Neural cell (in vitro differentiated cells): ENCODE data around the gene ORC2. TPM values are rescaled to one million over a fixed set of nuclear protein-coding genes. Genes with fewer than 3 reads are reported as not detected.

Experiments used
- H2AFZ ChIP-seq: fragments of 200-600, 300-800 bp; sonication (generic), shearing (Covaris generic); 2 replicates; pipeline ENCODE4 v1.6.0; 2014; ENCODE audit warnings: low read depth, mild to moderate bottlenecking, antibody characterized with exemption, low read length, moderate library complexity
- H3F3A ChIP-seq: fragments of 200-600 bp; shearing (Covaris generic); 2 replicates; pipeline ENCODE4 v1.6.1; 2016; ENCODE audit warnings: mild to moderate bottlenecking, moderate library complexity, mixed read lengths, antibody characterized with exemption, low read length; ENCODE audit not compliant: insufficient read depth, poor library complexity, severe bottlenecking
- H3K27ac ChIP-seq: fragments of 200-600, 300-800 bp; sonication (generic), shearing (Covaris generic); 2 replicates; pipeline ENCODE4 v1.5.1; 2014; ENCODE audit warnings: mild to moderate bottlenecking, low read length, moderate library complexity
- H3K27me3 ChIP-seq: fragments of 300-800, 200-600 bp; sonication (generic), shearing (Covaris generic); 2 replicates; pipeline ENCODE4 v1.6.0; 2014; ENCODE audit warnings: mild to moderate bottlenecking, low read depth, low read length, moderate library complexity; ENCODE audit not compliant: insufficient read depth
- H3K36me3 ChIP-seq: fragments of 300-800, 200-600 bp; sonication (generic), shearing (Covaris generic); 2 replicates; pipeline ENCODE4 v1.5.1; 2014; ENCODE audit warnings: mild to moderate bottlenecking, antibody characterized with exemption, low read length, moderate library complexity; ENCODE audit not compliant: insufficient read depth
- H3K4me2 ChIP-seq: fragments of 300-800, 200-600 bp; sonication (generic), shearing (Covaris generic); 2 replicates; pipeline ENCODE4 v1.6.0; 2014; ENCODE audit warnings: mild to moderate bottlenecking, low read length
- H3K4me3 ChIP-seq: fragments of 300-800, 200-600 bp; sonication (generic), shearing (Covaris generic); 2 replicates; pipeline ENCODE4 v1.5.1; 2014; ENCODE audit warnings: mild to moderate bottlenecking, low read length, moderate library complexity
- H3K79me2 ChIP-seq: fragments of 200-600 bp; shearing (Covaris generic); replicated peaks from 2 replicates; pipeline ENCODE4 v1.6.0; 2014; ENCODE audit warnings: mild to moderate bottlenecking, low read length, moderate library complexity; ENCODE audit not compliant: insufficient read depth
- H3K9ac ChIP-seq: fragments of 300-800, 200-600 bp; sonication (generic), shearing (Covaris generic); 2 replicates; pipeline ENCODE4 v1.6.1; 2016; ENCODE audit warnings: mild to moderate bottlenecking, low read length, mixed read lengths
- H3K9me2 ChIP-seq: fragments of 200-600 bp; shearing (Covaris generic); 2 replicates; pipeline ENCODE4 v1.6.1; 2016; ENCODE audit warnings: mild to moderate bottlenecking, low read length, mixed read lengths; ENCODE audit not compliant: insufficient read depth
- H3K9me3 ChIP-seq: fragments of 200-600, 300-800 bp; sonication (generic), shearing (Covaris generic); 2 replicates; pipeline ENCODE4 v1.6.1; 2016; ENCODE audit warnings: mild to moderate bottlenecking, mixed run types, low read length, moderate library complexity, mixed read lengths
- H4K20me1 ChIP-seq: fragments of 200-600 bp; shearing (Covaris generic); 2 replicates; pipeline ENCODE4 v1.6.1; 2016; ENCODE audit warnings: mild to moderate bottlenecking, mixed run types; ENCODE audit not compliant: insufficient read depth
- CTCF ChIP-seq: fragments of 450-650 bp; IDR thresholded peaks from 2 replicates; pipeline ENCODE4 v1.5.1; 2014; ENCODE audit warnings: antibody characterized with exemption, mild to moderate bottlenecking, moderate library complexity; ENCODE audit not compliant: poor library complexity, severe bottlenecking
- EP300 ChIP-seq: fragments of 450-650 bp; conservative IDR thresholded peaks from 2 replicates; pipeline ENCODE4 v1.6.1; 2014; ENCODE audit warnings: antibody characterized with exemption, mild to moderate bottlenecking, moderate library complexity; ENCODE audit not compliant: poor library complexity, severe bottlenecking
- EZH2 ChIP-seq: fragments of 200-600, 300-800 bp; shearing (Covaris generic), sonication (generic); IDR thresholded peaks from 2 replicates; pipeline ENCODE4 v1.6.1; 2014; ENCODE audit warnings: antibody characterized with exemption, low read length, borderline replicate concordance, mild to moderate bottlenecking; ENCODE audit not compliant: insufficient read depth, poor library complexity, severe bottlenecking
- MXI1 ChIP-seq: fragments of 450-650 bp; conservative IDR thresholded peaks from 2 replicates; pipeline ENCODE4 v1.6.1; 2014; ENCODE audit warnings: antibody characterized with exemption, mild to moderate bottlenecking; ENCODE audit not compliant: poor library complexity, severe bottlenecking
- POLR2AphosphoS5 ChIP-seq: IDR thresholded peaks from 2 replicates; pipeline ENCODE4 v1.6.1; 2012
- RAD21 ChIP-seq: fragments of 450-650 bp; conservative IDR thresholded peaks from 2 replicates; pipeline ENCODE4 v1.6.1; 2014; ENCODE audit warnings: antibody characterized with exemption, mild to moderate bottlenecking, moderate library complexity
- SMC3 ChIP-seq: fragments of 450-650 bp; conservative IDR thresholded peaks from 2 replicates; pipeline ENCODE4 v1.6.1; 2014; ENCODE audit warnings: antibody characterized with exemption, mild to moderate bottlenecking, moderate library complexity; ENCODE audit not compliant: poor library complexity
- TAF1 ChIP-seq: IDR thresholded peaks from 2 replicates; pipeline ENCODE4 v1.6.1; 2012; ENCODE audit warnings: low read depth
- polyA plus RNA-seq: library from polyadenylated mRNA; depleted of rRNA; stranded (reverse); fragments of >200 nt; gene quantifications from 2 replicates; pipeline ENCODE4 v1.2.3, GENCODE V29; 2014
- TF ChIP-seq, protein P1 (sequence below): IDR thresholded peaks from 2 replicates; pipeline ENCODE4 v1.6.1; 2012; ENCODE audit warnings: borderline replicate concordance

Gene ORC2
- polyA plus RNA-seq, 1 donor from 2014 or later, result 17.2 TPM

DNA sequence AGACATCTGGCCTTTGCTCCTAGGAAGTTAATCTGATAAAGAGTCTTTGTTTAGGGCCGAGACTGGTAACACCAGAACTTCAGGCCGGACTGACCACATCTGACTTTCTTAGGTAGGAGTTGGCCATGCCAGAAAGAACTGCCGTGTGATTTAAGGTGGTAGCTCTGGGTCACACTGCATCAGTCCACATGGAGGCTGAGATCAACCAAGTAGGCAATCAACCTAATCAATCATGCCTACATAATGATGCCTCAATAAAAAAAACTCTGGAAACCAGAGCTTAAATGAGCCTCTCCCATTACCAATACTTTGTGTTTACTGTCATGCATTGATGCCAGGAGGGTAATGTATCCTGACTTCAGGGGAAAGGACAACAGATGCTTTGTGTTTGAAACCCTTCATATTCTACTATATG is 44.1 kb upstream of the ORC2 start:
- no peak overlapping the region for H2AFZ ChIP-seq
- H3K27ac ChIP-seq, result no peak overlapping the region
- H3K4me2 ChIP-seq, result no peak overlapping the region
- H3K4me3 ChIP-seq, result no peak overlapping the region
- no peaks in the 10 kb centered on the region for H3K9me3 ChIP-seq
- no peaks in the 10 kb centered on the region for H4K20me1 ChIP-seq
- no peaks in the 10 kb centered on the region for H3K36me3 ChIP-seq
- no peaks in the 10 kb centered on the region for H3F3A ChIP-seq
- TF ChIP-seq EP300 (no peak), RAD21 (no peak), EZH2 (no peak), SMC3 (no peak), MXI1 (no peak), POLR2AphosphoS5 (no peak), TAF1 (no peak), CTCF (no peak)
- TF ChIP-seq, protein P1, sequence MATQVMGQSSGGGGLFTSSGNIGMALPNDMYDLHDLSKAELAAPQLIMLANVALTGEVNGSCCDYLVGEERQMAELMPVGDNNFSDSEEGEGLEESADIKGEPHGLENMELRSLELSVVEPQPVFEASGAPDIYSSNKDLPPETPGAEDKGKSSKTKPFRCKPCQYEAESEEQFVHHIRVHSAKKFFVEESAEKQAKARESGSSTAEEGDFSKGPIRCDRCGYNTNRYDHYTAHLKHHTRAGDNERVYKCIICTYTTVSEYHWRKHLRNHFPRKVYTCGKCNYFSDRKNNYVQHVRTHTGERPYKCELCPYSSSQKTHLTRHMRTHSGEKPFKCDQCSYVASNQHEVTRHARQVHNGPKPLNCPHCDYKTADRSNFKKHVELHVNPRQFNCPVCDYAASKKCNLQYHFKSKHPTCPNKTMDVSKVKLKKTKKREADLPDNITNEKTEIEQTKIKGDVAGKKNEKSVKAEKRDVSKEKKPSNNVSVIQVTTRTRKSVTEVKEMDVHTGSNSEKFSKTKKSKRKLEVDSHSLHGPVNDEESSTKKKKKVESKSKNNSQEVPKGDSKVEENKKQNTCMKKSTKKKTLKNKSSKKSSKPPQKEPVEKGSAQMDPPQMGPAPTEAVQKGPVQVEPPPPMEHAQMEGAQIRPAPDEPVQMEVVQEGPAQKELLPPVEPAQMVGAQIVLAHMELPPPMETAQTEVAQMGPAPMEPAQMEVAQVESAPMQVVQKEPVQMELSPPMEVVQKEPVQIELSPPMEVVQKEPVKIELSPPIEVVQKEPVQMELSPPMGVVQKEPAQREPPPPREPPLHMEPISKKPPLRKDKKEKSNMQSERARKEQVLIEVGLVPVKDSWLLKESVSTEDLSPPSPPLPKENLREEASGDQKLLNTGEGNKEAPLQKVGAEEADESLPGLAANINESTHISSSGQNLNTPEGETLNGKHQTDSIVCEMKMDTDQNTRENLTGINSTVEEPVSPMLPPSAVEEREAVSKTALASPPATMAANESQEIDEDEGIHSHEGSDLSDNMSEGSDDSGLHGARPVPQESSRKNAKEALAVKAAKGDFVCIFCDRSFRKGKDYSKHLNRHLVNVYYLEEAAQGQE, result no peak
- no peaks in the 10 kb centered on the region for H3K9me2 ChIP-seq
- no peaks in the 10 kb centered on the region for H3K27me3 ChIP-seq
- H3K79me2 ChIP-seq, result no peaks in the 10 kb centered on the region
- H3K9ac ChIP-seq, result no peak overlapping the region

DNA sequence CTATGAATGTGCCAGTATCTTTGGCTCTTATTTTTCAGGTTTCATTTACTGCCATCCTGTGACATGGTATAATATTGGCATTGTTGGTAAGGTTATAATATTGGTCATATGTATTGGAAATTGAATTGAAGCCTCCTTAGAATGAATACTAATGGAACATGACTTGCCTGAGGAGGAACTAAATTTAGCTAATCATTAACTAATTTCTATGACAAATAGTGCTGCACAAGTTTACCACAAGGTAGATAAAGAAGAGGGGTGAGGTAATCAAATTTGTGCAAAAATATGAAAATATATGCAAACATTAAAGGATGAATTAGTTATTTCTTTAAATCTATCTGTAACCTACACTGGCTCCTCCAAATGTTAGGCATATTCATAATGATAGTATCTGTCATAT is 43.2 kb upstream of the ORC2 start:
- Histone ChIP-seq H3K27me3 (no peaks in the 10 kb centered on the region), H3K79me2 (no peaks in the 10 kb centered on the region), H3K9me3 (no peaks in the 10 kb centered on the region), H4K20me1 (no peaks in the 10 kb centered on the region), H3K9ac (no peak overlapping the region), H3K27ac (no peak overlapping the region), H2AFZ (no peak overlapping the region), H3F3A (no peaks in the 10 kb centered on the region), H3K4me2 (no peak overlapping the region), H3K36me3 (no peaks in the 10 kb centered on the region), H3K9me2 (no peaks in the 10 kb centered on the region), H3K4me3 (no peak overlapping the region)
- TF ChIP-seq, protein P1, result no peak
- TF ChIP-seq POLR2AphosphoS5, result no peak
- no peak for TF ChIP-seq MXI1
- no peak for TF ChIP-seq CTCF
- TF ChIP-seq EP300, result no peak
- TF ChIP-seq TAF1, result no peak
- no peak for TF ChIP-seq RAD21
- no peak for TF ChIP-seq EZH2
- TF ChIP-seq SMC3, result no peak
